Loucy (cell line): ENCODE data around the gene HCAR3.

Experiments
- CTCF ChIP-seq: fragments of 200-600 bp; sonication (generic); conservative IDR thresholded peaks from 2 replicates; pipeline ENCODE4 v1.5.1; 2014; ENCODE audit warnings: mild to moderate bottlenecking, antibody characterized with exemption, low read length
- EZH2phosphoT487 ChIP-seq: fragments of 200-600 bp; IDR thresholded peaks from 2 replicates; pipeline ENCODE4 v1.6.1; 2018; ENCODE audit warnings: antibody characterized with exemption, mild to moderate bottlenecking, moderate library complexity, borderline replicate concordance

GRCh38 chr12:122724641-122725243, 8.1 kb upstream of the HCAR3 start:
- TF ChIP-seq CTCF (no peak), EZH2phosphoT487 (no peak)
